GM19467 (cell line): ENCODE results near the gene PTPRR.

ENCODE experiments used
- ATAC-seq: cut with Tn5 transposase; IDR thresholded peaks from one replicate; pipeline ENCODE4 v1.9.1; 2021; ENCODE audit warnings: mild to moderate bottlenecking, moderate library complexity; ENCODE audit not compliant: unreplicated experiment

PTPRR gene

GRCh38 chr12:70617450-70617849 is 303.1 kb downstream of the PTPRR start:
- no peak for ATAC-seq

DNA sequence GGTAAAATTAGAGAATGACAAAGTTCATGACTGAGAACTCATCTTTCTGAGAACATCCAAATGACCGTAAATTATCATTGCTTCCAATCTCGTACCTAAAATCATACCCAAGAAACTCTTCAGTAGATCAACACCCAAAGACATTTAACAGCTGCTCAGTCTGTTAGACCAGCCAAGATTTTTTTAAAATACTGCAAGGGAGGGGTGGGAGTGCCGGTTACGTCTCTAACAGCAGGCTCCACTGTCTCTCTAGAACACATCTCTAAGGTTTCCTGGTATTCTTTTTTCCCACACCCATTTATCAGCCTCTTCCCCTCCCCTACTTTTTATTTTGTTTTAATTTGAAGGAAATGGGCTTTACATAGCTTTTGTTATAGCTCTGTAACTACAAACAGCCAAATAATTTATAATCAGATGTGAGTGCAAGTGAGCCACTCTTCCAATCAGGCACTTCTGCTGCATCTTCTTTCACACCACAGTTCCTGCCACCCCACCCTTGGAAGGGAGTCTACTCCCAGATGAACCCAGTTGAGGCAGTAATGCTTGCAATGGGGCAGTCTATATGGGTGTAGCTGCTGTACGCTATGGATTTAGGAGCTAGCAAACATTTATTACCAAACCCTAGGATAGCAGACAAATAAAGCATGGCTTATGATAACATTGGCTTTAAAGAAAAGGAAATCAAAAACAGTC is 305.2 kb downstream of the PTPRR start:
- no peak for ATAC-seq

- no peak for ATAC-seq
These were observed 310.6 kb downstream of the PTPRR start for GRCh38 chr12:70609739-70610491.

GRCh38 chr12:70609203-70609602 is 311.3 kb downstream of the PTPRR start:
- no peak for ATAC-seq

DNA sequence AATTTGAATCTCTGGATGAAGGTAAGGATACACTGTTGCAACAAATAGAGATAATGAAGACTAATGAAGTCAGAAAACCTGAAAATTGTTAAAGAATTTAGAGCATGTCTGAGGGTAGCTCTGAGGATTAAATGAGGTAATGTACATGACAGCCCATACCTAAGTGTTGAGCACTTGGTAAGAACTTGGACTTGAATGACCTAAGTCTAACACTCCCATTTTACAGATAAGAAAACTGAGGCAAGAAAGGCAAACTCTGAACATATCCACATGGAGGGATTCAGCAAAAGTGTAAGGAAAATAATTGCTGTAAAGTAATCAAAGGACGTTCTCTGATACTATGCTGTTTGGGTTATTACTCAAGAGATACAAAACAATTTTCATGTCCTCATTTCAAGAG is 312.4 kb downstream of the PTPRR start:
- ATAC-seq = no peak

GRCh38 chr12:70607107-70607506 is 313.4 kb downstream of the PTPRR start:
- no peak for ATAC-seq

DNA sequence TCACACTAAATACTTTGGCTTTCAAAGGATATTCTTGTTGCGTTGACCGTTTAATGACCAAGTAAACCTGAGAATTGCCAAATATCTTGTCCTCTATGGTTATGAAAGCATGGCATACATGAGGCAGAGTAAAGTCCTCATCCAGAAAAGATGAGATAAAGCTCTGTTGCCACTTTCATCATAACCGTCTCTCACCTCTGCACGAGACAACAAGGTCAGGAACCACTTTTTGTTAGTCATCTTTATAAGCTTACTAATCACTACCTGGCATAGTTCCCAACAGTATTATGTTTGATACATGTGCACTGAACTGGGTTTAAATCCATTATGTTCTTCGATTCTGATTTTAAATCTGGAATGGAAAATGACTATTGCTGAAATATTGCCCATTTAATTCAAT is 314.6 kb downstream of the PTPRR start:
- no peak for ATAC-seq

DNA sequence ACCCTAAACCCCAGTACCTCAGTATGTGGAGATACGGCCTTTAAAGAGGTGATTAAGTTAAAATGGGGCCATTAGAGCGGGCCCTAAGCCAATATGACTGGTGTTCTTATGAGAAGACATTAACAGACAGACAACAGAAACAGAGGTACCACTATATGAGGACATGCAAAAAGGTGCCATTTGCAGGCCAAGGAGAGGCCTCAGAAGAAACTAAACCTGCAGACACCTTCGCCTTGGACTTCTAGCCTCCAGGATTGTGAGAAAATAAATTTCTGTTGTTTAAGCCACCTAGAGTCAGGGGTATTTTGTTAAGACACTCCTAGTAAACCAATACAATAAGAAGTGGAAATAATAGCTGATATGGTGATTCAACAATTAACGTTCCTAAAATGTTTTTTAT is 315.9 kb downstream of the PTPRR start:
- no peak for ATAC-seq

DNA sequence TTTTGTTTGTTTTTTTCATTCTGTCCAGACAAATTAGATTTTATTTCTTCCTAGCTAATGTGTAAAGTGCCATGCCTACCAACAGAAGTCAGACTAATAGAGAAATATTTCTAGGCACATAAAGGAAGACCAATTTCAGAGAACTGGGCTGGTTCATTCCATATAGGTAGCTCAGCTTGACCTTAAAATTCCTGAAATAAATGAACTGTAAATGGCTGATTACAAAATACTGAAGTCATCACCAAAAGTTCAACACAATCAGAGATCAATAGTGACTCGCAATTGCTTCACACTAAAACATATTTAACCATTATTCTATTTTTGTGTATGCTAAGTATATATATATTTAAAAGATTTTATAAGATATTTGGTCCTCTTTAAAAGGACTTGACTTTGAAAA is 317.5 kb downstream of the PTPRR start:
- no peak for ATAC-seq

DNA sequence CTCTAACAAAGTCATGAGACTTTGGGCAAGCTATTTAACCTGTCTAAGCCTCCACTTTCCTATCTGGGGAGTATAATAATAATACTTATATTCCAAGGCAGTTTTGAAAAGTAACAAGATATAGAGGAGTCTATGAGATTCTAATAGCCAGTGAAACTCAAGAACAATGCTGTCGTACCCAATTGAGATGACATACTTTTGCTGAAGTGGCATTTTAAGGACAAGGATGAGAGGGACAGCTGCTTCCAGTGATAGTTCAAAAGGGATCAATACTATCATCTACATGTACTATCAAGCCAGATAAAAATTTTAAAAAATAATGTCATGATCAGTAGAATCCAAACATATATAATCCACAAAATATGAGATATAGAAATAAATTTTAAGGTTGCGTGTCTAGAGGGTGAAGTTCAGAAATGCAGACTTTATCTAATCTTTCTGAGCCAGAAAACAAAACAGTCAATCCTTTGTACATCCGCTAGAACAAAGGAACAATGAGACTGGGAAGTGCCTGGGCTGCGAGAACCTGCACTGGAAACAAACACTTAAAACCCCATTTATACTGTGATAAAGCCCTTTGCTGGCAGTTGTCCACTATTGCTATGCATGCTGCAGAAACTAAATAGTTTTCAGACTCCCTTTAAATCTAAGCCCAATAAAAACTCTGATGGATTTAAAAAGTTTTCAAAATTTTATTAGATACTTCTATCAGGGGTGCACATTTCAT is 321.9 kb downstream of the PTPRR start:
- ATAC-seq = no peak

DNA sequence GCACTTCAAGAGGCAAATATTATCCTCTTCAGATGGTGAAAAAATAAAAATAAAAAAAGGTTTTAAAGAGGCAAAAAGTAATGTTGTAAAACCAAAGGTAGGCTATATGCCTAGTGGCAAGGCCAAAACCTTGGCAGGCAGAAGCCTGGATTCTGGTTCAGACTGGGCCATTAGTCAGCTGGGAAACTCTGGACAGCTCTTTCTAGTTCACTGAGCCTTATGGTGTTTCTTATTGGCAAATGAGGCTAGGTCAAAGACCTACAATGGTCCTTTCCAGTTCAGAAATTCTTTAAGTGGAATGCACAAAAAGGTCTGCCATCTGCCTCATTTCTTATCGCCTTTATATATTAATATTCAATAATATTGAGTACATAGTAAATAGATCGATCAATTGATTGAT is 327.9 kb downstream of the PTPRR start:
- ATAC-seq = no peak

- ATAC-seq = no peak
These were observed 329.9 kb downstream of the PTPRR start for GRCh38 chr12:70590549-70591226.

GRCh38 chr12:70590051-70590450 is 330.5 kb downstream of the PTPRR start:
- peak; percentile 96 for ATAC-seq
